Pancreas (tissue), 10 donors: ENCODE data around the gene CLDN18. TPM values are rescaled to one million over a fixed set of nuclear protein-coding genes. Genes with fewer than 3 reads are reported as not detected.
A peak's percentile ranks its signal among the peaks of the same experiment; 100 is the strongest.

Source experiments
- ATAC-seq, 4 donors: fragments of 200-7000 bp; cut with Tn5 transposase; one replicate each; pipeline versions ENCODE4 v1.8.0 to v1.9.1; 2020; ENCODE audit warnings: mild to moderate bottlenecking in 4 of 4, moderate library complexity in 4 of 4
- DNase-seq, 6 donors: peaks; one replicate each; pipeline ENCODE4 v3.0.0-alpha.2; 2020
- FAIRE-seq: peaks from 2 replicates; lab custom pipeline; 2012; peaks lifted over from hg19 to GRCh38; lab: Jason Lieb, UNC
- H3K27ac ChIP-seq, 4 donors: fragments of 200-600 bp; sonication (generic); 1 replicate in 3 of 4; 2 replicates in 1 of 4; pipeline versions ENCODE4 v1.5.0 to v1.8.0; 2020
- H3K27me3 ChIP-seq, 4 donors: fragments of 200-600 bp; one replicate each; pipeline ENCODE4 v1.8.0; 2021
- H3K36me3 ChIP-seq, 3 donors: fragments of 200-600 bp; sonication (generic) in 1 of 3; one replicate each; pipeline versions ENCODE4 v1.5.0 to v1.8.0; 2020 to 2021
- H3K4me1 ChIP-seq, 3 donors: fragments of 200-600 bp; one replicate each; pipeline ENCODE4 v1.8.0; 2021
- H3K4me3 ChIP-seq, 4 donors: fragments of 200-600 bp; sonication (generic) in 2 of 4; one replicate each; pipeline versions ENCODE4 v1.5.0 to v1.8.0; 2020 to 2021
- H3K9me3 ChIP-seq, 4 donors: fragments of 200-600 bp; one replicate each; pipeline ENCODE4 v1.8.0; 2021
- WGBS, 2 donors: extraction: QIAGEN DNeasy Blood & Tissue Kit; methylation state at CpG; one replicate each; pipeline ENCODE4 v1.1.7; 2013; 5-methylcytosine and 5-hydroxymethylcytosine counted together
- intact Hi-C, 3 donors: fragments of 100-400 bp; cut with DNase I; formaldehyde crosslinking; loops; one replicate each; pipeline versions ENCODE4 v1.11.1 to v1.14.2; 2022
- polyA plus RNA-seq, 2 donors: library from polyadenylated mRNA; stranded (reverse); fragments of 200-250 nt; gene quantifications; one replicate each; pipeline ENCODE4 v1.2.3, GENCODE V29; 2013
- total RNA-seq, 6 donors: library from RNA; stranded (reverse); fragmentation: NEBNext Ultra II Directional in 4 of 6; extraction: Animal tissue kit (Norgen Biotek cat#: 25700) in 4 of 6; gene quantifications; one replicate each; pipeline versions ENCODE4 v1.2.1 to v1.2.4, GENCODE V29; 2021 to 2023
- TF ChIP-seq, protein P1 (sequence below), 4 donors: fragments of 200-600 bp; sonication (generic) in 3 of 4; IDR thresholded peaks; one replicate each; pipeline versions ENCODE4 v1.5.0 to v1.8.0; 2021; ENCODE audit warnings: antibody characterized with exemption in 4 of 4
- donor health status: healthy with polysubstance abuse.
- donor health status: DM: no; HTN: no; CAD: no; lungs with moderate emphysema.
- donor health status: DM: no; HTN: no; CAD: no.
- donor health status: control.
- donor health status: control.
- donor health status: Bipolar disorder and iron deficiency.
- donor health status: DM: yes; HTN: yes; CAD: no.
- donor health status: DM: no; HTN: no; CAD: no.
- donor health status: DM: no; HTN: no; CAD: no.
- donor health status: DM: yes; HTN: yes; CAD: no.

Gene CLDN18
- total and polyA plus RNA-seq, 8 donors, result 0.04 to 8.1 (median 2.0) TPM; not detected in 4

DNA sequence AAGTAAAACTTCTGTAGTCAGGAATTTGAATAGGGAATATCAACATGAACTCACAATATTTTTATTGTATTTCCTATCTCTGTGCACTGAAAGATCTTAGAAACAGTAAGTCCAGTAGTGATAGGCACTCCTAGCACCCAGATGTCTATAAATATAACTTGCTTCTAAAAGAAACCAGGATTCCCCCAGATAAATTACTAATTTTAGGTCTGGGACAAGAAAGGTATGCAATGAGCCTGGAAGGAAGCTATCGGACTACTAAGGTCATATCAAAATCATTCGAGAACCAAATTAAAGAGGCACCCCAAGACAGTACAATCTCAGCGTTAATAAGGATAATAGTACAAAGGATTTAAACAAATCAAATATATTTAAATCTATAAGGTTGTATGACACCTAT lies 47.4 kb downstream of the CLDN18 start:
- Histone ChIP-seq H3K9me3 (no peaks in the 10 kb centered on the region), H3K36me3 (no peaks in the 10 kb centered on the region), H3K27ac (no peak overlapping the region), H3K27me3 (no peaks in the 10 kb centered on the region), H3K4me3 (no peak overlapping the region), H3K4me1 (no peaks in the 10 kb centered on the region)
- DNase-seq, result no peak
- FAIRE-seq, result no peak
- WGBS, 2 donors, result 89 to 94% methylated on average over 3 of the region's 3 CpGs
- intact Hi-C loops, result no loop called here
- ATAC-seq, result no peak
- TF ChIP-seq, protein P1, sequence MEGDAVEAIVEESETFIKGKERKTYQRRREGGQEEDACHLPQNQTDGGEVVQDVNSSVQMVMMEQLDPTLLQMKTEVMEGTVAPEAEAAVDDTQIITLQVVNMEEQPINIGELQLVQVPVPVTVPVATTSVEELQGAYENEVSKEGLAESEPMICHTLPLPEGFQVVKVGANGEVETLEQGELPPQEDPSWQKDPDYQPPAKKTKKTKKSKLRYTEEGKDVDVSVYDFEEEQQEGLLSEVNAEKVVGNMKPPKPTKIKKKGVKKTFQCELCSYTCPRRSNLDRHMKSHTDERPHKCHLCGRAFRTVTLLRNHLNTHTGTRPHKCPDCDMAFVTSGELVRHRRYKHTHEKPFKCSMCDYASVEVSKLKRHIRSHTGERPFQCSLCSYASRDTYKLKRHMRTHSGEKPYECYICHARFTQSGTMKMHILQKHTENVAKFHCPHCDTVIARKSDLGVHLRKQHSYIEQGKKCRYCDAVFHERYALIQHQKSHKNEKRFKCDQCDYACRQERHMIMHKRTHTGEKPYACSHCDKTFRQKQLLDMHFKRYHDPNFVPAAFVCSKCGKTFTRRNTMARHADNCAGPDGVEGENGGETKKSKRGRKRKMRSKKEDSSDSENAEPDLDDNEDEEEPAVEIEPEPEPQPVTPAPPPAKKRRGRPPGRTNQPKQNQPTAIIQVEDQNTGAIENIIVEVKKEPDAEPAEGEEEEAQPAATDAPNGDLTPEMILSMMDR (IDR thresholded peaks at IDR 0.05), result no peak

DNA sequence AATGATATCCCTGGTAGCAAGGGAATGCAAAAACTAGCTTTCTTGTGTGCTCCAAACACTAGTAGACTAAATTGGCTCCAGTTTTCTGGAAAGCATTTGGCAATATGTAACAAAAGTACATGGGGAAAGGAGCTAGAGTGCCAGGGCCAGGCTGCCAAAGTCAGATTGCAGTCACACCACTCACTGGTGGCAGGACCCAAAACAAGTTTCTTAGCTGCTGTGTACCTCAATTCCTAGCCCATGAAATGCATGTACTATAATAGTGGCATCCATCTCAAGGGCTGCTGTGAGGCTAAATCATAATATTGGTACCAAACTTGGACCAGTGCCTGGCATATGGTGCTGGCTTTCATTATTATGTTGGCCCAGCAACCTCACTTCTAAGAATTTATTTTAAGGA lies 49.3 kb downstream of the CLDN18 start:
- DNase-seq (no peak), ATAC-seq (peak in 1 of 4 donors; percentile 24), FAIRE-seq (no peak)
- no peak overlapping the region for H3K27ac ChIP-seq
- TF ChIP-seq, protein P1 (IDR thresholded peaks at IDR 0.05), result no peak
- H3K4me1 ChIP-seq, result no peaks in the 10 kb centered on the region
- H3K27me3 ChIP-seq, result no peaks in the 10 kb centered on the region
- H3K9me3 ChIP-seq, result no peaks in the 10 kb centered on the region
- H3K36me3 ChIP-seq, result peaks cover 0 to 12% (median 0%) of the 10 kb centered on the region in 3 donors
- no peak overlapping the region for H3K4me3 ChIP-seq
- intact Hi-C loops, result no loop called here

DNA sequence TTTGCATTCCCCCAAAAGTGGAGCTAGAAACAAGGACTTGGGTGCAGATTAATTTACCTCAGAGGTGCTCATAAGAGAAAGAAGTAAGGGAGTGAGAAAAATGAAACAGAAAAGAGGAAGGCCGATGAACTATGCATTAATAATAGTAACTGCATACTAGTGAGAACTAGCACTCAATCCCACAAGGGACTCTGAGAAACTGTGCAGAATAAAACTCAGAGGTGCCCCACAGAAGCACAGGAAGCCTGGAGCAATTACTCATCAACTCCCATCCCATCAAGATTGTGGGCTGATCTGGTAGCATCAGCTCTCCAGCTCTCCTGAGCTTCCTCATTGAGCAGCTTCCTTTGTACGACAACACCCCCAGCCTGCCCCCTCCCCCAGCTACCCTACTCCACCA lies 50.8 kb downstream of the CLDN18 start:
- no peak for FAIRE-seq
- Histone ChIP-seq H3K4me1 (no peaks in the 10 kb centered on the region), H3K36me3 (peaks cover 0 to 12% (median 0%) of the 10 kb centered on the region in 3 donors), H3K9me3 (no peaks in the 10 kb centered on the region), H3K4me3 (no peak overlapping the region), H3K27ac (no peak overlapping the region), H3K27me3 (no peaks in the 10 kb centered on the region)
- no peak for DNase-seq
- ATAC-seq, result no peak
- intact Hi-C loops, result no loop called here
- TF ChIP-seq, protein P1 (IDR thresholded peaks at IDR 0.05), result no peak
- 48 to 71% methylated on average over 1 to 2 of the region's 2 CpGs for WGBS, 2 donors

DNA sequence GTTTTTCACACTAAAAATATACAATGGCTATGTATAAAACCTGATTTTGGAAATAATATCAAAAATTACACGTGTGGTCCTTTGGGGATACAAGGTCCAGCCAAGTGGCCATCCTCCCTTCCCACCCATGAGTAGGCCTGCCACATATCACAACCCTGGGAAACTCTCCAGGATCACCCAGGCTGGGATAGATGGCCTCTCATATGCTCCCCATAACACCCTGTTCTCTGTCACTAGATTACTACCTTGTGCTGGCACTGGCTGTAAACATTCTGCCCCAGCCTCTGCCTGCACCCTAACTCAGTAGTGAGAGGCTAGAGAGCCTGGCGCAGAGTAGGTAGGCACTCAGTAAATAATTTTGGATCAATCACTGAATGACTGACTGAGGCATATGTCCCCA lies 52.1 kb downstream of the CLDN18 start:
- no peaks in the 10 kb centered on the region for H3K27me3 ChIP-seq
- peaks cover 2 to 12% (median 3%) of the 10 kb centered on the region in 3 donors for H3K36me3 ChIP-seq
- H3K9me3 ChIP-seq, result no peaks in the 10 kb centered on the region
- 76 to 82% methylated on average over 2 of the region's 2 CpGs for WGBS, 2 donors
- TF ChIP-seq, protein P1 (IDR thresholded peaks at IDR 0.05), result no peak
- no peaks in the 10 kb centered on the region for H3K4me1 ChIP-seq
- no peak overlapping the region for H3K4me3 ChIP-seq
- ATAC-seq, result no peak
- H3K27ac ChIP-seq, result no peak overlapping the region
- DNase-seq, result no peak
- intact Hi-C loops, result no loop called here
- FAIRE-seq, result no peak

DNA sequence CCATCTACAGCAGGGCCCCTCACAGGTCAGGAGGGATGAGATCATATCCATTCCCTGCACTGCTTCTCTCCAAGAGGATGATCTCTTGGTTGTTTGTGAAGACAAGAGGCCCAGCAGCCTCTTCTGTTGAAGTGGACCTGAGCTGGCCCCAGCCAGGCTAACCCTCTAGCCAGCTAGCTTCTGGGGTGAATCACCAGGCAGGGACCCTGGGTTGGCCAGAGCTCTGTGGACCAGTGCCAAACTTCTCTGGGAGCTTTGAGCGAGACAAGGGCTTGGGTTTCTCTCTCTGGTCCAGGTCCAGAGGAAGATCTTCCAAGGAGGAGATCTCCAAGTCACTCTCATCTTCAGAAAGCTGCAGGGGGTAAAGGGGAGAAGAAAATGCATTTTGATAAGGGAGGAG lies 52.7 kb downstream of the CLDN18 start:
- H3K4me1 ChIP-seq, result no peaks in the 10 kb centered on the region
- peaks cover 3 to 12% (median 3%) of the 10 kb centered on the region in 3 donors for H3K36me3 ChIP-seq
- FAIRE-seq, result no peak
- intact Hi-C loops, result no loop called here
- no peaks in the 10 kb centered on the region for H3K27me3 ChIP-seq
- H3K9me3 ChIP-seq, result no peaks in the 10 kb centered on the region
- H3K27ac ChIP-seq, result no peak overlapping the region
- ATAC-seq, result no peak
- WGBS, 2 donors, result 80 to 87% methylated on average over 1 of the region's 1 CpG
- TF ChIP-seq, protein P1 (IDR thresholded peaks at IDR 0.05), result no peak
- no peak overlapping the region for H3K4me3 ChIP-seq
- DNase-seq, result no peak
